Type B pancreatic cell (in vitro differentiated cells): ENCODE results near the gene ATP5F1D. TPM values are rescaled to one million over a fixed set of nuclear protein-coding genes. Genes with fewer than 3 reads are reported as not detected.

ENCODE experiments used
- DNase-seq: peaks from one replicate; pipeline ENCODE4 v3.0.0; 2021; ENCODE audit warnings: mixed read lengths; ENCODE audit not compliant: unreplicated experiment; ENCODE audit errors: extremely low spot score
- H3K27ac Mint-ChIP-seq: 2 replicates; pipeline ENCODE4 v1.8.0; 2021; ENCODE audit warnings: mild to moderate bottlenecking, mixed read lengths
- H3K27me3 Mint-ChIP-seq: 2 replicates; pipeline ENCODE4 v1.8.0; 2021; ENCODE audit warnings: mixed read lengths
- H3K36me3 Mint-ChIP-seq: 2 replicates; pipeline ENCODE4 v1.8.0; 2021; ENCODE audit warnings: mixed read lengths
- H3K4me1 Mint-ChIP-seq: one replicate; pipeline ENCODE4 v1.8.0; 2021; ENCODE audit warnings: mixed read lengths; ENCODE audit not compliant: unreplicated experiment
- H3K4me3 Mint-ChIP-seq: 2 replicates; pipeline ENCODE4 v1.8.0; 2021; ENCODE audit warnings: mild to moderate bottlenecking, mixed read lengths
- H3K9me3 Mint-ChIP-seq: 2 replicates; pipeline ENCODE4 v1.8.0; 2021; ENCODE audit warnings: mixed read lengths
- CTCF ChIP-seq: fragments of 200-600 bp; sonication (generic); conservative IDR thresholded peaks from 2 replicates; pipeline ENCODE4 v1.5.0; 2021; ENCODE audit warnings: antibody characterized with exemption, mild to moderate bottlenecking
- total RNA-seq: library from RNA; stranded (reverse); gene quantifications from 2 replicates; pipeline ENCODE4 v1.2.1, GENCODE V29; 2021; ENCODE audit warnings: low replicate concordance

Gene ATP5F1D
- total RNA-seq, 1 donor from 2014 or later: 165 TPM

- H3K36me3 Mint-ChIP-seq: no peaks in the 10 kb centered on the region
- DNase-seq: no peak
- TF ChIP-seq CTCF: no peak
- peak overlapping the region; percentile 97 for H3K27ac Mint-ChIP-seq
- no peaks in the 10 kb centered on the region for H3K9me3 Mint-ChIP-seq
- peaks cover 34% of the 10 kb centered on the region for H3K4me1 Mint-ChIP-seq
- peaks cover 3% of the 10 kb centered on the region for H3K27me3 Mint-ChIP-seq
- peak overlapping the region; percentile 73 for H3K4me3 Mint-ChIP-seq
Measured at GRCh38 chr19:1263188-1263587, 21.6 kb downstream of the ATP5F1D start.

DNA sequence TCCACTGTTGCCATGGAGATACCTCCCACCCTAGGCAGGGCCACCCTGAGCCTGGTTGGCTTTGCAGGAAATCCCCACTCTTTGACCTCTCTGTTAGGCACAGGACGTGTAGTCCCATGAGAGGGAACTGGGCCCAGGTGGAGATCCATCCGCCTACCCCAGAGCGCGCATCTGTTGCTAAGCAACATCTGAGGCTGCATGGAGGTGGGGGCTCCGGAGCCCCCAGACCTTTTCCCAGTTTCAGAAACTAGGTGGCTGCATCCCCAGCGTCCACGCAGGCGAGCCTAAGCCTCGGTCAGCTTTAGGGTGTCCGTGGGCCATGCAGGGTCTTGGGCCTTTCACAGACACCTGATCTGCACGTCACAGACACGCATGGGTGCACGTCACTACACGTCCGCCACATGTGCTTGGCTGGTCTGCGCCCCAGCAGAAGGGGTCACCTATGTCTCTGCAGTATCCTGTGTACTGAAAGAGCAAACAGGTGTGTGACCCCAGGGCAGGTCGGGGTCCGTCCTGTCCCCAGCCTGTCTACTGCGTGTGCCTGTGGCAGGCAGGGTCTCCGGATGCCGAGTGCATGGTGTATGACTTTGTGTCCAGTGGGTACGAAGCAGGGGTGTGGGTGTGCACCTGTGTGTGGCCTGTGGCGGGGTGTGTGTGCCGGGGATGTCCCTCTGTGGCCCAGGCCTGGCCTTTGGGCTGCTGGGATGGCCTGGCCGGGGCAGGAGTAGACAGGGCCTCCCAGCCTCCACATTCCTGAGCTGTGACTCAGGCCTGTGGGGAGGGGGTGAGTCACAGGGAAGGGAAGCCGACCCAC is 23.5 kb downstream of the ATP5F1D start:
- Mint-ChIP-seq H3K4me3 (peak overlapping the region; percentile 80), H3K27ac (peak overlapping the region; percentile 97), H3K4me1 (peaks cover 26% of the 10 kb centered on the region), H3K36me3 (no peaks in the 10 kb centered on the region), H3K27me3 (peaks cover 3% of the 10 kb centered on the region), H3K9me3 (no peaks in the 10 kb centered on the region)
- DNase-seq: no peak
- no peak for TF ChIP-seq CTCF

- Mint-ChIP-seq H3K36me3 (peaks cover 1% of the 10 kb centered on the region), H3K9me3 (no peaks in the 10 kb centered on the region), H3K4me3 (peak overlapping the region; percentile 80), H3K27ac (peak overlapping the region; percentile 97), H3K4me1 (peaks cover 31% of the 10 kb centered on the region), H3K27me3 (peaks cover 3% of the 10 kb centered on the region)
- no peak for DNase-seq
- TF ChIP-seq CTCF: no peak
Measured at GRCh38 chr19:1265615-1266128, 24.1 kb downstream of the ATP5F1D start.

- DNase-seq: no peak
- Mint-ChIP-seq H3K36me3 (peaks cover 7% of the 10 kb centered on the region), H3K27ac (peak overlapping the region; percentile 97), H3K27me3 (peaks cover 3% of the 10 kb centered on the region), H3K4me1 (peaks cover 36% of the 10 kb centered on the region), H3K4me3 (peak overlapping the region; percentile 71), H3K9me3 (no peaks in the 10 kb centered on the region)
- no peak for TF ChIP-seq CTCF
Measured at GRCh38 chr19:1266129-1266915, 24.8 kb downstream of the ATP5F1D start.

DNA sequence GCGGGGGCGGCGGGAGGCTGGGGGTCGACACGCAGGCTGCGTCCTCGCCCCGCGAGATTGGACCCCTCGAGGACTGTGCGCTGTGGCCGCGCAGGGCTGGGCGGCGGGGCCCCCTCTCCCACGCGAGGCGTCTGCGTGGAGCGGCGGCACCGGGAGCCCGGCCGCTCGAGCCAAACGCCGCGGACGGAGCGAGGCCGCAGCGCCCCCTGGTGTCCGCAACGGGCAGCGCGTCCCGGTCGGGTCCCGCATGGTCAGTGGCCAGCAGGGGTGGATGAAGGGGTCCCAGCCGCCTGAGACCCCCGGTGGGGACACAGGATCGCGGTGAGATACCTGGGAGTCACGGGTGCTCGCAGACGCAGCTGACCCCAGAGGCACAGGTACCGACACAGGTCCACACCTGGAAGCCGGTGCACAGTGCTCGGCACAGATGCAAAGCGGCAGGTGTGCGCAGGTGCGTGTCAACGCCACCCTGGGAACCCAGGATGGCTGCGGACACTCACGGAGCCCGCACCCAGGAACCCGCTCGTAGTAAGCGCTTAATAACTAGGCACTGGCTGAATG is 25.4 kb downstream of the ATP5F1D start:
- Mint-ChIP-seq H3K36me3 (peaks cover 7% of the 10 kb centered on the region), H3K4me1 (peaks cover 30% of the 10 kb centered on the region), H3K27me3 (peaks cover 3% of the 10 kb centered on the region), H3K9me3 (no peaks in the 10 kb centered on the region), H3K4me3 (peak overlapping the region; percentile 74), H3K27ac (peak overlapping the region; percentile 79)
- no peak for DNase-seq
- peak; percentile 99 for TF ChIP-seq CTCF
